Amniotic epithelial cell (primary cell): ENCODE results near the gene SPOCK1.

Source experiments
- DNase-seq: peaks from one replicate; pipeline ENCODE4 v3.0.0-alpha.2; 2010; ENCODE audit warnings: low read depth

Gene SPOCK1

DNA sequence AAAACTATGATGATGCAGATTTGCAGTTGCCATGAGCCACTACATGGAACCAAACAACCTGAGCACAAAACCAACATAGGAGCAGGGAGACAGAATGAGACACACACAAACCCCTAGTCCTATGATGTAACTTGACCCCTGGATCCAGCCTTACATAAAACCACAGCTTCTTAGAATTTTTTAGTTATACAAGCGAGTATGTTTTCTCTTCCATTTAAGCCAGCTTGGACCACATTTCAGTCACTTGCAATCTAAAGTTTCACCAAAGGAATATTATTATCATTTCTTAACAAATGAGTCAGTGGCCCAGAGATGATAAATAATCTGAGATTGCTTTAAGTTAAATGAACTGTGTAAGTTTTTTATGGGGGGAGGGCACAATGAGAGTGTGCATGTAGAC lies 6.8 kb downstream of the SPOCK1 start:
- peak; percentile 50 for DNase-seq

DNA sequence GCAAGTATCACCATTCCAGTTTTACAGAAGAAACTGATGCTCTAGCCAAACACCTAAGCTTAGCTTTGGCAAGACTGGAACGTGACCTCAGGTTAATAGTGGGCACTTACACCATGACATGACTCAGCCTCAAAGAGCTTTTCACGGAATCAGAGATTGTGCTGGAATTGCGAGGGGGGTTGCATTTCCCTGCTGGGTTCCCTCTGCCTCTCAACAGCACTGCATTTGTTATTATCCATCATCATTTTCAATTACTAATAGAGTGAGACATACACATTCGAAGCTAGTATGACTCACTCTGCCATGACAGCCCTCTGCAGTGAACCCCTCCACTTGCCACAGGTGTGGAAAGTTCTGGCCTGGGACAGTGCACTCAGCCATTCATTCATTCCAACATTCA lies 8.0 kb downstream of the SPOCK1 start:
- DNase-seq, result peak; percentile 36

DNA sequence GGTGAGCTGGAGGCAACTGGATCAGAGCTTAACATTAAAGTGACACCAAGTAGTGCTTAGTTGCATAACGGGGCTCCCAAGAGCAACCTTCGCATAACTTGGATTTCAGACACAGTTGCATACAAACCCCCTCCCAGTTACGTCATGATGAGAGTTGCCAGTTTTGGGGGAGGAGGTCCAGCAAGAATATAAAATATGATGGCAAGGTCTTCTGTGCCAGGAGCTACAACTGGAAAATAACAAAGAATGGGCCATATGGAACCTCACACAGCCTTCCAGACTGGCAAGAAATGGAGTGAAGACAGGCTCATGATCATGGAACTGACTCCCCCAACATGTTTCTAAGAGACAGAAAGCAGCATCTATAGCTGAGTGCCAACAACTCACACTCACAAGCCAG lies 8.5 kb downstream of the SPOCK1 start:
- no peak for DNase-seq

DNA sequence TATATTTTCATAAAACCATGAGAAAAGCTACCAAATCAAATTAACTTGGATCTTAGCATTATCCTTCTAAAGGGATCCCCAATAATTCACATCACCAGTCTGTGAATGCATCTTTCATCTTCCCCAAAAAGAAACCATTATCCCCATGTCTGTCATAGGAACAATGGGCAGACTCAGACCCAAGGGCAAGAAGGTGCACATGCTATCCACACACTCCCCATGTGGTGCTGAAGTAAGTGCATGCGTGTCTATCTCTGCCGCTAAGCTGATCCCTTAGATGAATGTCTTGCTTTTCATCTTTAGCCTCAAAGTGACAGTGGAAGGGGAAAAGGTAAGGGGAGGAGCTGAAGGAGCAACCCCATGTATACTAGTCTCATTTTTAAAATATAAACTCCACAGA lies 10.2 kb downstream of the SPOCK1 start:
- no peak for DNase-seq

DNA sequence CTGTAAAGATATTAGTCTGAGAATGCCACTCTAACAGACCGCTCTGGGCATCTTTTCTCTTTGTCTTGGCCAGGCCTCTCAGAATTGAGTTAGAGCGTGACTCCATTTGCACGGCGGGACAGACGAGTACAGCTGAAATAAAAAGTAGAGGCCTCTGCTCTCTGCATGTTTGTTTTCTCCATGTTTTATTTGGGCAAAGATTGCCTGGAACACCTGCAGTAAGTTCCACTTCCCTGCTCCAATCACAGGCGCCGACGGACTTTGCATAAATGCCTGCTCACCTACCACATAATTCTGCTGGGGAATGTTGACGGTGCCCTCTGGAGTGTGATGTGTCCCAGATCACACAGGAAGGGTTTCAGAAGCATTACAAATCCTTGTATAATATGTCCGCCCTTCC lies 10.6 kb downstream of the SPOCK1 start:
- DNase-seq, result no peak

DNA sequence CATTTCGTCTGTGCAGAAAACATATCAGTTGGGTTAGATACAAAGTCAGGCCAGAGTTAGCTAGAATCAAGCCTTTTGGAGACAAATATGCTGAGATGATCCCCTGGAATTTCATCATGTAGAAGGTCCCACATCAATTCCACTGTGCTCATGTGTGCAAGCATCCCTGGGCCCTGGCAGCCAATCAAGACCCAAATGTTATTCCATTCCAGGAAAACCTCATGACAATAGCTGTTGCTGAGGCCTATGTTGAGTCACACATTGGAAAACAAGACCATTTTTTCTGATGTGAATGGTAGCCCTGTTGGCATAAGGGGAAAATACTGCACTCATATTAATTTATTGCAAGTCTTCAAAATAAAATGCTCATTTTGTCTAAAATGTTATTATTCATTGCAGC lies 11.5 kb downstream of the SPOCK1 start:
- DNase-seq, result peak; percentile 29

DNA sequence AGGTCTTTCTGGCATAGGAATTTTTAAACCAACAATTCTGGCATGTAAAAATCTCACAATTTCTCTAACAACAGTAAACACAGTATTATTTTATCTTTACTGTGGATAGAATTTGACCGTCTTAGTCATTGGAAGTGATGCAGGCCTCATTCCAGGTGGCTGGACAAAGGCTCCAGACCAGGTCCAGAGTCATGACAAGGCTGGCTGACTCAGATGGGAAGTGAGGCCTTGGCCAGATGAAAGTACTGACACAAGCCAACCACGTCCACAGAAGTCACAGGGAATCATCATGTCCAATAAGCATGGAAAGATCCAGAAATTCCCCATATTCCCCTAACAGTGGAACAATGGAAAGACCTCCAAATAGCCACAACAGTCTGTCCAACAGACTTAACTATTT lies 12.4 kb downstream of the SPOCK1 start:
- DNase-seq, result peak; percentile 36

DNA sequence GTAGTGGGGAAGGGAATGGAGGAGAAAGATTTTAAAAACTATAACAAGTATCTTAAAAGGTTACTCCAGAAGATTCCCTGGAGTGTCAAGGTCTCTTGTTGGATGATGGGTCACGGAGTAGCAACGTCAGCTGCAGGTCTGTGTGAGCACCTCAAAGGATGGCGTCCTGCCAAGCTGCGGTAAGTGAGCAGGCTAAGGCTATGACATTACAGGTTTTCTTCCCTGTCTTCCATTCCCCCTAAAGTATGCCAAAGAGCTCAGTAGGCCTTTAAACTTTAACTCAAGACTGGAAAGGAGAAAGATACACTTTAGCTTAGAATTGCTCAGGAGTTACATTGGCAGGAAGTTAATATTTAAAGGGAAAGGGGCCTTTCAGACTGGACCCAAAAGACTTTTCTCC lies 17.5 kb downstream of the SPOCK1 start:
- no peak for DNase-seq

DNA sequence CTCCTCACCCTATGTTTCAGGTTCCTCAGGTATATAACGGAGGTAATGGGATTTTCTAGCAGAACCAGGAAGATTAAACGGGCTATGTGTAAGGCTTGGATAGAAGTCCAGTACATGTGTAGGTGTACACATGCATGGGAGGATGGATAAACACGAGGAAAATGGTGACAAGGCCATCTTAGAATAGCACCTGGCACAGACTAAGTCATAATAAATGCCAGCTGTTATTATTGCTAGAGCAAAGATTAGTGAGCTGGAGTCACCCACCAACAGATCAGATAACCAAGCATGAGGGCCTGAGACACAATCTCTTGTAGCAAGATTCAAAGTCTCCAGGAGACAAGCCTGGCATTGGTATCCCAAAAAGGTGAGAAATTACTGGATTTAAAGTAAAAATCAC lies 21.1 kb downstream of the SPOCK1 start:
- DNase-seq, result no peak

DNA sequence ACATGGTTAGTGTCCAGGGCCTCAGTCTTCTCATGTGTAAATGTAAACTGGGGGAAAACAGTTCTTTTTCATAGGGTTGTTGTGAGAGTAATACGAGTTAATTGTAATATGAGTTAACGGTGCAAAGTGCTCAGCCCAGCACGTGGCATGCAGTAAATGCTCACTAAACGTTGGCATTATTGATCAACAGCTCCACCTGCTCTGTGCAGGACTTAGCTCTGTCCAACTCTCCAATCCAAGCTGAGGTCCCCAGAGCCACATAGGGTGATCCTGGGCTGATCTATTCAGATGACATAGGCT lies 28.3 kb downstream of the SPOCK1 start:
- no peak for DNase-seq

DNA sequence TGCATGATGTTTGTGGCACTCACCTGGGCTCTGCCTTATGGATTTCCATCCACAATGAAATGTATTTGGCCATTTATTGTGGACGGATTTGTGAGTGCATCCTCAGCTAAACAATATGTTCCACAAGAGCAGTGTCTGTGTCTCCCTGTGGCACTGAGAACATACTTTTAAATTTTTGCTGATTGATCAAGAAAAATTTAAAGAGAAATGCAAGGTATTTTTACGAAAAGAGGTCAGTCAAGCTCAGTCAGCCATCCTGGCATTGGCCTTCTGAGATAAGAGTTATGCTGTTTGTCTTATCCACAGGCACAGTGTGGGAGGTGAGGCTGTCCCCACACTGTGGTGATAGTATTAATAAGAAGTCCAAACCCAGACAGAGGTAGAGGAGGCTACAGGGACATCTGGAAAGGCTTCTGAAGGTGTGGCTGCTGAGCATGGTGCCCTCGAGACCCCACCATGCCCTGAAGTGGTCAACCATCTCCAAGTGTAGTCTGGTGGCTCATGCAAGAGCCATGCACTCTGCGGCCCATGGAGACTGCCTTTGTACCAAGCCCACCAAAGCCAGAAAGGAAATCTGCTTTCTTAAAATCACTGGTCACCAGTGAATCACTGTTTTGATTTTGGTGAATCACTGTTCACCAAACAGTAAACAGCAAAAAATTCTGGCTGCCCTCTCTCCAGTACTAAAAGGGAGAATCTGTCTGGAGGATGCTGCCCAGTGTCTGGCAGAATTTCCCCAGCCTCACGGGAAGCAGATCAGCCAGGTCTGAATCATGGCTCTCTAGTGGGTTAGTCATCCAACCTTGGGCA lies 28.8 kb downstream of the SPOCK1 start:
- DNase-seq, result peak; percentile 96

DNA sequence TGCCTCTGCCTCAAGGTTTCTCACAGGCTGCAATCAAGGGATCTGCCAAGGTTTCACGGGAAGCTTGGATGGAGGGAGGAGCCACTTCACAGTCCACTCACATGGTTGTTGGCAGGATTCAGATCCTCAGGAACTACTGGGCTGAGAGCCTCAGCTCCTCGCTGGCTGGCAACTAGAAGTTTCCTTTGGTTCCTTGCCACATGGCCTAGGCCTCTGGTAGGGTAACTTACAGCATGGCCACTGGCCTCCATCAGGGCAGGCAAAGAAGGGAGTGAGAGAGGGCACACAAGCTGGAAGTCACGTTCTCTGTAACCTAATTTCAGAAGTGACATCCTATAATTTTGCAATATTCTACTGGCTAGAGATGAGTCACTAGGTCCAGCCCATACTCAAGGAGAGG lies 32.2 kb downstream of the SPOCK1 start:
- DNase-seq, result peak; percentile 3

DNA sequence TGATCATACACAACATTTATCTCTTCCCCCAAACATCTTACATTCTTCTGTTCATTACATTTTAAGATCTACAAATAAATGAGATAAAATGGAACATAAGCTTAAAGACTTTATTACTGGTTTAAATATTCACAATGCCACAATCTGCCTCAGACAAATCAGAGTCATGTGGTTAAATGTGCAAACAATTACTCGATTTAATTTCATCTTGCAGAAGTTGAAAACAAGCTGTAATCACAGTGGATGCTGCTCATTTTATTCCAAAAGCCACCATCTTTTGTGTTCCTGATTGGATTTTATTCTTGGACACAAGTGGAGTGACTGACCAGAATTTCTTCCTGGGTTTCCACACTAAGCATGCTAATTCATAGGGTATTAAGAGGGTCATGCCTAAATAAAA lies 33.2 kb downstream of the SPOCK1 start:
- no peak for DNase-seq

DNA sequence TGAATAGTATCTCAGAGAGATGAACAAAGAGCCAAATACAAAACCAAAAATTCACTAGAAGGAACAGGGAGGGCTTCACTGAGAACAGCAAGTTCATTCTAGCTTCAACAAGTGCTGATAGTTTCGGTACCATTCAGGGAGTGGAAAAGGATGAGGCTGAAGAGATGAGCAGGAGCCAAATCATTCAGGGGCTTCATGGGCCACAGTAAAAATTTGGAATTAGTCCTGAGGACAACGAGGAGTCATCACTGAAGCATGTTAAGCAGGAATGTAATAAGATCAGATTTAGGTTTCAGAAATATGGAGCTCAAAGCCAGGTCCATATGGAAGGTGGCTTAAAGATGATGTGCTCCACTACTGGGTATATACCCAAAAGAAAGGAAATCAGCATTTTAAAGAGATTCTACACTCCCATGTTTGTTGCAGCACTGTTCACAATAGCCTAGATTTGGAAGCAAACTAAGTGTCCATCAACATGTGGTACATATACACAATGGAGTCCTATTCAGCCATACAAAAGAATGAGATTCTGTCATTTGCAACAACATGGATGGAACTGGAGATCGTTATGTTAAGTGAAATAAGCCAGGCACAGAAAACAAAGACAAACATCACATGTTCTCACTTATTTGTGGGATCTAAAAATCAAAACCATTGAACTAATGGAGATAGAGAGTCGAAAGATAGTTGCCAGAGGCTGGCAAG lies 36.2 kb downstream of the SPOCK1 start:
- no peak for DNase-seq

DNA sequence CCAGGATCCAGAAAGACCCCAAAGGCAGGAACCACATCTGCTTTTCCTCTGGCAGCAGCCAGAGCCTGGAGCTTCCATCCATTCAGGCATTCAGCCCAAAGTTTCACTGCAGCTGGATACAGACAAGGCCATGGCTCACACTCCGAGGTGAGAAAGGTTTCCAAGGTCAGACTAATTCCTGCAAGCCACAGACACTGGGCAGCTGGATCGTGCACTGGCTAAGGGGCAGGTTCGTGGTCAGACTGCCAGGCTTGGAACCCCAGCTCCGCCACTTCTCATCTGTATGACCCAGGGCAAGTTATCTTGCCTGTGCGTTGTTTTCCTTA lies 36.9 kb downstream of the SPOCK1 start:
- no peak for DNase-seq

DNA sequence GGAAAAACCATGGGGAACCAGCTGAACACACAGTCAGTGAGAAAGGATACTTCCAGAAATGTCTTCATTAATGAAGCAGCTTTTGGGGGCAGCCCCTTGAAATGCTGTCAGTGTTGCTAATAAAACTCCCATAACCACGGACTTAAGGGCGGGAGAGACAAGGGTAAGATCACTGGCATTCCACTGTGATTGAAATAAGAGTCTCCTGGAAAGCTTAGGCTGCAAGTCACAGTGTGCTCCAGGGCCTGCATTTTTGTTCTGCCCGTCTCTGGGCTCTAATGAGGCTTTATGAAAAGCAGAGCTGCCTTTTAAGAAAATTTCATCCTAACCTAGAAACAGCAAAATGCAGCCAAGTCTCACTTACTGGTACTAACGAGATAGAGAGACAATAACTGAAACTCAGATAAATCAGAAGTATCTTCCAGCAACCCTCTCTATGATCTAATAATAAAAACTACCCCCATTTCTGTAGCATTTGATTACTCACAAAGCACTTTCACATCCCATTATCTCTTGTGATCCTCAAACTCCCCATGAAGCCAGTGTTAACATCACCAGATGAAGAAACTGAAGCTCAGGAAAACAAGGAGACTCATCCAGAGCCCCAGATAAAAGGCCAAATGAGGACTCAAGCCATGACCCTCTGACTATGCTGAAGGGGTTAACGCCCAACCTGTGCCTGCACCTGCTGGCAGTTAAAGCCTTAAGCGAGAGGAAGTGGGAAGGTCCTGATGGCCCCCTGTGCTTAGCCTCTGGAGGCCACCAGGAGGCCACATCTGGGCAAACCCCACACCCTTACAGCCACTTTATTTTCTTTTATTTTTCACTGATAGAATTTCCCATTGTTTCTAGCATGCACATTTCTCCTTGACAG lies 37.5 kb downstream of the SPOCK1 start:
- no peak for DNase-seq

DNA sequence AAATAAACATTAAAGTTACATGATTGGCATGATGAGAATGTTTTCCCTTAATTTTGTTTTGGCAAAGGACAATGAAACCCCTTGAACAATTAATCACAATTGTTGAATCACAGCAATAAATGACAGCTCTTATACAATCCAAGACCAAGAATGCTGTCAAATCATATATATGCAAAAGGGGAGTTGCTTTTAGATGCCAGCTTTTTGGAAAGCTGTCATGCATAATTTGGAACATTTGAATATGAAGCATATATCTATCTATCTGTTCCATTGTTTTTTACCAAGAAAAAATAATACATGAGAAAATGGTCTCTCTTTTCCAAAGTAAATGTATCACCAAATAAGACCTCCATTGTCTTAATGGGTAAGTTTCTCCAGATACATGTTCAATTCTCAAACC lies 44.5 kb downstream of the SPOCK1 start:
- no peak for DNase-seq

DNA sequence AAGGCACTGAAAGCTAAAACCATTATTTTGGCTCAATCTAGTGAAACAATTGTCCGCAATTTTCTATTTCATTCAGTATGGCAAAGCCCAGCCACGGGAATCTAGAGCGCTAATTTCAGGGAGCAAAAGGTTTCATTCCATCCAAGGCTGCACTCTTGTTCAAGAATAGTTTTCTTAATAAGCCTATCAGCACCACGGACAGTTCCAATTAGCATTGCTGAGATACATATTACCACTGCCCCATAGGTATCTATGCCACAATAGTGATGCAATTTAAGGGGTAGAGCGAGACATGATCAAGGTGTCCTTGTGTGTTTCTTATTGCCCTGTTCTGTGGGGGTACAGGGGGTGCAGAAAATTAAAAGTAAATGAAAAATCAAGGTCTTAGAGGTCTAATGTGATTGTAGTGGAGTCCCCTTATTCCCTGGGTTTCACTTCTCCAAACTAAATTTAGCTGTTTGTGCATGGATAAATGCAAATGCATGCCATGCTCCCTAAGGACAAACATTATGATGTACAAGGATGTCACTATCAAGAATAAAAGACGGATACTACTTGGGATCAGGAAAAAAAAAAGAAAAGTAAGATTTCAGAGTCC lies 45.5 kb downstream of the SPOCK1 start:
- DNase-seq, result peak; percentile 67

DNA sequence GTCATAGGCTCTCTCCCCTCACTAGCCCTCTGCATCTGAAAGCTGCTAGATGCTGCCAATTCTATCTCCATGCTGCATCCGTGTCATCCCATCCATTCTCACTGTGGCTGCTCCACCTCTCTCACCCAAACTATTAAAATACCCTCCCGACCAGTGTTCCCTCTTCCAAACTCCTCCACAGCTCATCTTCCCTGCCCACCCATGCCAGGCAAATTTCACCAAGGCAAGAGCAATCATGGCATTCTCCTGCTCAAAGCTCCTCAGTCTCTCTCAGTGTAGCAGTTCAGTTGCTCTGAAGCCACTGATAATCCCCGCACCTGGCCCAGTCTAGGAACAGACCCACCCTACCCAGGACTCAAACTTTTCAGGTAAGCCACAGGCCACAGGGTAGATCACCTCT lies 48.4 kb downstream of the SPOCK1 start:
- no peak for DNase-seq

DNA sequence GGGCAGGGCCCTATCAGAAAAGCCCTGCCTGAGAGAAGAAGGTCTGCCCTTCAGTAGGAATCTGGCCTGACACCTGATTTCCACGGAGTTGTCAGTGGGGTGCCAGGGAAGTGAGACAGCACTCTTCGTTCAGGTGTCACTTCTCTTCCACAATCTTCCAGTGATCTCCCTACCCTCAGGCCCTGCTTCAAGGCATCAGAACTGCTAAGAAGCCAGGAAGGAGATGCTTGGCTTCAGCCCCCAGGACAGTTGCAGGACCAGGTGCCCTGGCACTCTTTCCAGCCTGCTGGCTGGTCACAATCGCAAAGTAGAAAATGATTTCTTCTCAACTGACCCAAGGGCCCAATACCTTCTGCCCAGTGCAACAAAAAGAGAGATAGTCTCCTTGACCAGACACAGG lies 50.3 kb downstream of the SPOCK1 start:
- no peak for DNase-seq

DNA sequence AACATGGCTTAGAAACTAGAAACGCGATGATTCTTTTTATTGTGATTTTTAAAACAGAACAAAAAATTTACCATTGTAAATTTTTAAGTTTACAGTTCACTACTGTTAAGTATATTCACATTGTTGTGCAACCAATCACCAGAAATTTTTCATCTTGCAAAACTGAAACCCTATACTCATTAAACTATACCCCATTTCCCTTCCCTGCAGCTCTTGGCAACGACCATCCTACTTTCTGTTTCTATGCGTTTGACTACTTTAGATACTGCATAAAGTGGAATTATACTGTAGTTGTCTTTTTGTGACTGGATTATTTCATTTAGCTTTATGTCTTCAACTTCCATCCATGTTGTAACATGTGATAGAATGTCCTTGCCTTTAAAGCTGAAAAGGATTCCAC lies 52.5 kb downstream of the SPOCK1 start:
- DNase-seq, result no peak

DNA sequence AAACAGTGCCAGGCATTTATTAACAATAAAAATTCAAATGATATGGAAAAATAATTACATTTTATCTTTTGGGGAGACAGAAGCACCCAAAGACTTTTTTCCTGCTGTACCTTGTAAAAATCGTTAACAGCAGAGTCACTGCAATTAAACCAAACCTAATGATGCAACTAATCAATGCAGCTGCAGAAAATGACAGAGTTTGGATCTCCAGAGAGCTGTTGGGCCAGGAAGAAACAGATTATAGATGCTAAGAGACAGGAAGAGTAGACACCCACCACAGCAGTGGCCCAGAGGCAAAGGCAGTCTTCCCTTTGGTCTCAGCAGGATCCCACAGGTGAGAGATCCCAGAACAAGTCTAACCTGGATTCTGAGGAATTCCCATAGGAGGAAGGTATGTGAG lies 53.0 kb downstream of the SPOCK1 start:
- no peak for DNase-seq

DNA sequence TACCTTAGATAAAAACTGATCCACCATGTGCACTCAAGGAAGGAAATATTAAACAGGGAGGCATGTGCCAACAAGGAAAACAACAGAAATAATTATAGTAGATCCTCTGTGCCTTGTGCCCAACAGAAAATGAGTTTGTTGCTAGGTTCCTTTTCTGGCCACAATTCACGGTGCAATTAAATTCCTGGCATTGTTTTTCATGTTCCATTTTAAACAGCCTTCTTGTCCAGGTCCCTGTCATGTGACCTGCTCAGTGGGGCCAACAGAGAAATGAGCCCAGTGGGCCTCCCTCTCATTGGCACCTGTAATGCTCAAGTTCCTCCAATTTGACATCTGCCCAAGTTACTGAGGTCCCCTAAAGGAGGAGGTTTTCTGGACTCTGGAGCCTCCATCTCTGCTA lies 56.5 kb downstream of the SPOCK1 start:
- no peak for DNase-seq
